Neural cell (in vitro differentiated cells): Measurements from ENCODE around the gene BIVM. TPM values are rescaled to one million over a fixed set of nuclear protein-coding genes. Genes with fewer than 3 reads are reported as not detected.

Experiments used
- H2AFZ ChIP-seq: fragments of 200-600, 300-800 bp; sonication (generic), shearing (Covaris generic); 2 replicates; pipeline ENCODE4 v1.6.0; 2014; ENCODE audit warnings: low read depth, mild to moderate bottlenecking, antibody characterized with exemption, low read length, moderate library complexity
- H3F3A ChIP-seq: fragments of 200-600 bp; shearing (Covaris generic); 2 replicates; pipeline ENCODE4 v1.6.1; 2016; ENCODE audit warnings: mild to moderate bottlenecking, moderate library complexity, mixed read lengths, antibody characterized with exemption, low read length; ENCODE audit not compliant: insufficient read depth, poor library complexity, severe bottlenecking
- H3K27ac ChIP-seq: fragments of 200-600, 300-800 bp; sonication (generic), shearing (Covaris generic); 2 replicates; pipeline ENCODE4 v1.5.1; 2014; ENCODE audit warnings: mild to moderate bottlenecking, low read length, moderate library complexity
- H3K27me3 ChIP-seq: fragments of 300-800, 200-600 bp; sonication (generic), shearing (Covaris generic); 2 replicates; pipeline ENCODE4 v1.6.0; 2014; ENCODE audit warnings: mild to moderate bottlenecking, low read depth, low read length, moderate library complexity; ENCODE audit not compliant: insufficient read depth
- H3K36me3 ChIP-seq: fragments of 300-800, 200-600 bp; sonication (generic), shearing (Covaris generic); 2 replicates; pipeline ENCODE4 v1.5.1; 2014; ENCODE audit warnings: mild to moderate bottlenecking, antibody characterized with exemption, low read length, moderate library complexity; ENCODE audit not compliant: insufficient read depth
- H3K4me2 ChIP-seq: fragments of 300-800, 200-600 bp; sonication (generic), shearing (Covaris generic); 2 replicates; pipeline ENCODE4 v1.6.0; 2014; ENCODE audit warnings: mild to moderate bottlenecking, low read length
- H3K4me3 ChIP-seq: fragments of 300-800, 200-600 bp; sonication (generic), shearing (Covaris generic); 2 replicates; pipeline ENCODE4 v1.5.1; 2014; ENCODE audit warnings: mild to moderate bottlenecking, low read length, moderate library complexity
- H3K79me2 ChIP-seq: fragments of 200-600 bp; shearing (Covaris generic); replicated peaks from 2 replicates; pipeline ENCODE4 v1.6.0; 2014; ENCODE audit warnings: mild to moderate bottlenecking, low read length, moderate library complexity; ENCODE audit not compliant: insufficient read depth
- H3K9ac ChIP-seq: fragments of 300-800, 200-600 bp; sonication (generic), shearing (Covaris generic); 2 replicates; pipeline ENCODE4 v1.6.1; 2016; ENCODE audit warnings: mild to moderate bottlenecking, low read length, mixed read lengths
- H3K9me2 ChIP-seq: fragments of 200-600 bp; shearing (Covaris generic); 2 replicates; pipeline ENCODE4 v1.6.1; 2016; ENCODE audit warnings: mild to moderate bottlenecking, low read length, mixed read lengths; ENCODE audit not compliant: insufficient read depth
- H3K9me3 ChIP-seq: fragments of 200-600, 300-800 bp; sonication (generic), shearing (Covaris generic); 2 replicates; pipeline ENCODE4 v1.6.1; 2016; ENCODE audit warnings: mild to moderate bottlenecking, mixed run types, low read length, moderate library complexity, mixed read lengths
- H4K20me1 ChIP-seq: fragments of 200-600 bp; shearing (Covaris generic); 2 replicates; pipeline ENCODE4 v1.6.1; 2016; ENCODE audit warnings: mild to moderate bottlenecking, mixed run types; ENCODE audit not compliant: insufficient read depth
- EP300 ChIP-seq: fragments of 450-650 bp; conservative IDR thresholded peaks from 2 replicates; pipeline ENCODE4 v1.6.1; 2014; ENCODE audit warnings: antibody characterized with exemption, mild to moderate bottlenecking, moderate library complexity; ENCODE audit not compliant: poor library complexity, severe bottlenecking
- EZH2 ChIP-seq: fragments of 200-600, 300-800 bp; shearing (Covaris generic), sonication (generic); IDR thresholded peaks from 2 replicates; pipeline ENCODE4 v1.6.1; 2014; ENCODE audit warnings: antibody characterized with exemption, low read length, borderline replicate concordance, mild to moderate bottlenecking; ENCODE audit not compliant: insufficient read depth, poor library complexity, severe bottlenecking
- MXI1 ChIP-seq: fragments of 450-650 bp; conservative IDR thresholded peaks from 2 replicates; pipeline ENCODE4 v1.6.1; 2014; ENCODE audit warnings: antibody characterized with exemption, mild to moderate bottlenecking; ENCODE audit not compliant: poor library complexity, severe bottlenecking
- POLR2AphosphoS5 ChIP-seq: IDR thresholded peaks from 2 replicates; pipeline ENCODE4 v1.6.1; 2012
- RAD21 ChIP-seq: fragments of 450-650 bp; conservative IDR thresholded peaks from 2 replicates; pipeline ENCODE4 v1.6.1; 2014; ENCODE audit warnings: antibody characterized with exemption, mild to moderate bottlenecking, moderate library complexity
- SMC3 ChIP-seq: fragments of 450-650 bp; conservative IDR thresholded peaks from 2 replicates; pipeline ENCODE4 v1.6.1; 2014; ENCODE audit warnings: antibody characterized with exemption, mild to moderate bottlenecking, moderate library complexity; ENCODE audit not compliant: poor library complexity
- TAF1 ChIP-seq: IDR thresholded peaks from 2 replicates; pipeline ENCODE4 v1.6.1; 2012; ENCODE audit warnings: low read depth
- polyA plus RNA-seq: library from polyadenylated mRNA; depleted of rRNA; stranded (reverse); fragments of >200 nt; gene quantifications from 2 replicates; pipeline ENCODE4 v1.2.3, GENCODE V29; 2014
- TF ChIP-seq, protein P1 (sequence below): IDR thresholded peaks from 2 replicates; pipeline ENCODE4 v1.6.1; 2012; ENCODE audit warnings: borderline replicate concordance
- TF ChIP-seq, protein P2 (sequence below): fragments of 450-650 bp; IDR thresholded peaks from 2 replicates; pipeline ENCODE4 v1.5.1; 2014; ENCODE audit warnings: antibody characterized with exemption, mild to moderate bottlenecking, moderate library complexity; ENCODE audit not compliant: poor library complexity, severe bottlenecking

The BIVM gene
- polyA plus RNA-seq, 1 donor from 2014 or later, result 60.7 TPM

DNA sequence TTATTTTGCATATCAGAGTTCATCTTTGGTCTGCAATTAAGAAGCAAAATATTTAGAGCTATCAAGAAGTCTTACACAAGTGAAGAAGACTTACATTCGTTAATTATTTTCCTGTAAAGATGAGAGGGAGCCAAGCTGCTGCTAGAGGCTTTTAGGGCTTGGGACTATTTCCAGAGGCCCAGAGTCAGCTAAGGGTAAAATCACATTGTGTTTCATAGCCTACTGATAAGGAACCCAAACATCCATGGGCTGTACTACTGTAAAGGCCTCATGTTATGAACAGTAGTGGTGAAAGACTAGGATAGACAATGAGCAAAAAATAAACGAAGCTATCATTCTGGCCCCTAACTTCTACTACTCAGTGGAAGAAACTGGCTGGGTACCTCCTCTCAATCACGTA is 14.4 kb upstream of the BIVM start:
- no peak overlapping the region for H3K9ac ChIP-seq
- no peak overlapping the region for H3K4me2 ChIP-seq
- H4K20me1 ChIP-seq, result no peaks in the 10 kb centered on the region
- no peak overlapping the region for H3K27ac ChIP-seq
- H3K79me2 ChIP-seq, result no peaks in the 10 kb centered on the region
- no peak overlapping the region for H3K4me3 ChIP-seq
- TF ChIP-seq POLR2AphosphoS5, result no peak
- TF ChIP-seq, protein P1, sequence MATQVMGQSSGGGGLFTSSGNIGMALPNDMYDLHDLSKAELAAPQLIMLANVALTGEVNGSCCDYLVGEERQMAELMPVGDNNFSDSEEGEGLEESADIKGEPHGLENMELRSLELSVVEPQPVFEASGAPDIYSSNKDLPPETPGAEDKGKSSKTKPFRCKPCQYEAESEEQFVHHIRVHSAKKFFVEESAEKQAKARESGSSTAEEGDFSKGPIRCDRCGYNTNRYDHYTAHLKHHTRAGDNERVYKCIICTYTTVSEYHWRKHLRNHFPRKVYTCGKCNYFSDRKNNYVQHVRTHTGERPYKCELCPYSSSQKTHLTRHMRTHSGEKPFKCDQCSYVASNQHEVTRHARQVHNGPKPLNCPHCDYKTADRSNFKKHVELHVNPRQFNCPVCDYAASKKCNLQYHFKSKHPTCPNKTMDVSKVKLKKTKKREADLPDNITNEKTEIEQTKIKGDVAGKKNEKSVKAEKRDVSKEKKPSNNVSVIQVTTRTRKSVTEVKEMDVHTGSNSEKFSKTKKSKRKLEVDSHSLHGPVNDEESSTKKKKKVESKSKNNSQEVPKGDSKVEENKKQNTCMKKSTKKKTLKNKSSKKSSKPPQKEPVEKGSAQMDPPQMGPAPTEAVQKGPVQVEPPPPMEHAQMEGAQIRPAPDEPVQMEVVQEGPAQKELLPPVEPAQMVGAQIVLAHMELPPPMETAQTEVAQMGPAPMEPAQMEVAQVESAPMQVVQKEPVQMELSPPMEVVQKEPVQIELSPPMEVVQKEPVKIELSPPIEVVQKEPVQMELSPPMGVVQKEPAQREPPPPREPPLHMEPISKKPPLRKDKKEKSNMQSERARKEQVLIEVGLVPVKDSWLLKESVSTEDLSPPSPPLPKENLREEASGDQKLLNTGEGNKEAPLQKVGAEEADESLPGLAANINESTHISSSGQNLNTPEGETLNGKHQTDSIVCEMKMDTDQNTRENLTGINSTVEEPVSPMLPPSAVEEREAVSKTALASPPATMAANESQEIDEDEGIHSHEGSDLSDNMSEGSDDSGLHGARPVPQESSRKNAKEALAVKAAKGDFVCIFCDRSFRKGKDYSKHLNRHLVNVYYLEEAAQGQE, result no peak
- no peak for TF ChIP-seq RAD21
- TF ChIP-seq, protein P2, sequence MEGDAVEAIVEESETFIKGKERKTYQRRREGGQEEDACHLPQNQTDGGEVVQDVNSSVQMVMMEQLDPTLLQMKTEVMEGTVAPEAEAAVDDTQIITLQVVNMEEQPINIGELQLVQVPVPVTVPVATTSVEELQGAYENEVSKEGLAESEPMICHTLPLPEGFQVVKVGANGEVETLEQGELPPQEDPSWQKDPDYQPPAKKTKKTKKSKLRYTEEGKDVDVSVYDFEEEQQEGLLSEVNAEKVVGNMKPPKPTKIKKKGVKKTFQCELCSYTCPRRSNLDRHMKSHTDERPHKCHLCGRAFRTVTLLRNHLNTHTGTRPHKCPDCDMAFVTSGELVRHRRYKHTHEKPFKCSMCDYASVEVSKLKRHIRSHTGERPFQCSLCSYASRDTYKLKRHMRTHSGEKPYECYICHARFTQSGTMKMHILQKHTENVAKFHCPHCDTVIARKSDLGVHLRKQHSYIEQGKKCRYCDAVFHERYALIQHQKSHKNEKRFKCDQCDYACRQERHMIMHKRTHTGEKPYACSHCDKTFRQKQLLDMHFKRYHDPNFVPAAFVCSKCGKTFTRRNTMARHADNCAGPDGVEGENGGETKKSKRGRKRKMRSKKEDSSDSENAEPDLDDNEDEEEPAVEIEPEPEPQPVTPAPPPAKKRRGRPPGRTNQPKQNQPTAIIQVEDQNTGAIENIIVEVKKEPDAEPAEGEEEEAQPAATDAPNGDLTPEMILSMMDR, result no peak
- H2AFZ ChIP-seq, result no peak overlapping the region
- H3K27me3 ChIP-seq, result no peaks in the 10 kb centered on the region
- no peaks in the 10 kb centered on the region for H3F3A ChIP-seq
- no peaks in the 10 kb centered on the region for H3K9me3 ChIP-seq
- peaks cover 17% of the 10 kb centered on the region for H3K36me3 ChIP-seq
- H3K9me2 ChIP-seq, result no peaks in the 10 kb centered on the region

DNA sequence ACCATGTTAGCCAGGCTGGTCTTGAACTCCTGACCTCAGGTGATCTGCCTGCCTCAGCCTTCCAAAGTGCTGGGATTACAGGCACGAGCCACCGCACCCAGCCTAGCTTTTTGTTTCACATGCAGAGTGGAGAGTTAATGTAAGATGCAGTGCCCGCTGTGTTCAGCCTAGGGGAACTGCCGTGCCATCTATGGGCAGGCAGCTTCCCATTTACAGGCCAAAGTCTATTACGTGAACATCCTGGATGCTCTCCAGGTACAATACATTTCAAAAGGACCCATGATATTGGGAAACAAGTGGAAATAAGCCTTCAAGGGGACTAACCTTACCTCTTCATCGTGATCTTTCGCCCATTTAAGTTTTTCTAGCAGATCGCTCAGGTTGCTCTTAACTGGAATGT is 10.2 kb upstream of the BIVM start:
- Histone ChIP-seq H3F3A (no peaks in the 10 kb centered on the region), H3K36me3 (peaks cover 7% of the 10 kb centered on the region)

More for the DNA sequence above, 10.2 kb upstream of the BIVM start:
- H3K27ac ChIP-seq, result no peak overlapping the region
- no peak for TF ChIP-seq EZH2
- TF ChIP-seq, protein P1, result no peak
- TF ChIP-seq TAF1, result no peak
- no peak for TF ChIP-seq SMC3
- TF ChIP-seq MXI1, result no peak
- TF ChIP-seq, protein P2, result no peak
- no peak for TF ChIP-seq POLR2AphosphoS5
- TF ChIP-seq EP300, result no peak
- TF ChIP-seq RAD21, result no peak
- H3K27me3 ChIP-seq, result no peaks in the 10 kb centered on the region
- no peaks in the 10 kb centered on the region for H3K79me2 ChIP-seq
- no peak overlapping the region for H3K4me3 ChIP-seq
- H3K9me2 ChIP-seq, result no peaks in the 10 kb centered on the region
- H3K4me2 ChIP-seq, result no peak overlapping the region
- no peaks in the 10 kb centered on the region for H3K9me3 ChIP-seq
- H4K20me1 ChIP-seq, result no peaks in the 10 kb centered on the region
- H3K9ac ChIP-seq, result no peak overlapping the region
- no peak overlapping the region for H2AFZ ChIP-seq
